Limb (tissue), 2 donors: ENCODE measurements around the gene TDRD7.

Source experiments
- DNase-seq, 2 donors: peaks; one replicate each; pipeline ENCODE4 v3.0.0-alpha.2; 2016; ENCODE audit errors: extremely low spot score in 2 of 2

TDRD7 gene

GRCh38 chr9:97386733-97387503 is 25.0 kb upstream of the TDRD7 start:
- DNase-seq, result peak; percentile 59 to 85

GRCh38 chr9:97387504-97387886 is 24.4 kb upstream of the TDRD7 start:
- no peak for DNase-seq

GRCh38 chr9:97387936-97388684 is 23.8 kb upstream of the TDRD7 start:
- DNase-seq, result no peak

GRCh38 chr9:97388721-97389238 is 23.1 kb upstream of the TDRD7 start:
- no peak for DNase-seq

- DNase-seq, result no peak
These were observed 22.6 kb upstream of the TDRD7 start for GRCh38 chr9:97389249-97389648.

- DNase-seq, result no peak
These were observed 21.0 kb upstream of the TDRD7 start for GRCh38 chr9:97390791-97391406.

- DNase-seq, result no peak
These were observed 17.0 kb upstream of the TDRD7 start for GRCh38 chr9:97394881-97395280.

GRCh38 chr9:97395745-97396144 is 16.2 kb upstream of the TDRD7 start:
- DNase-seq, result no peak

GRCh38 chr9:97396256-97396655 is 15.6 kb upstream of the TDRD7 start:
- no peak for DNase-seq

- DNase-seq, result no peak
These were observed 14.7 kb upstream of the TDRD7 start for GRCh38 chr9:97397220-97397619.

- DNase-seq, result peak; percentile 27 to 68
These were observed 12.7 kb upstream of the TDRD7 start for GRCh38 chr9:97398999-97399758.

GRCh38 chr9:97403746-97404316 is 8.1 kb upstream of the TDRD7 start:
- DNase-seq, result no peak

- no peak for DNase-seq
These were observed 6.3 kb upstream of the TDRD7 start for GRCh38 chr9:97405551-97405950.

- DNase-seq, result no peak
These were observed 5.2 kb upstream of the TDRD7 start for GRCh38 chr9:97406620-97407177.

- no peak for DNase-seq
These were observed 3.3 kb upstream of the TDRD7 start for GRCh38 chr9:97408562-97408961.

GRCh38 chr9:97411440-97411788 is 482 bp upstream of the TDRD7 start:
- no peak for DNase-seq

- DNase-seq, result no peak
These were observed 910 bp downstream of the TDRD7 start for GRCh38 chr9:97412626-97413385.

GRCh38 chr9:97413462-97413861 is 1.6 kb downstream of the TDRD7 start:
- no peak for DNase-seq

- no peak for DNase-seq
These were observed 3.2 kb downstream of the TDRD7 start for GRCh38 chr9:97415146-97415545.

GRCh38 chr9:97418880-97419279 is 7.0 kb downstream of the TDRD7 start:
- no peak for DNase-seq
